Neural progenitor cell (in vitro differentiated cells): ENCODE results near the gene ADGRL1. TPM values are rescaled to one million over a fixed set of nuclear protein-coding genes. Genes with fewer than 3 reads are reported as not detected.
"Not testable (repeated sequence)": the region's sequence is repeated elsewhere in the genome, so short reads cannot be mapped to it uniquely, and the experiment has no call there.

Experiments used
- DNase-seq: peaks from one replicate; pipeline ENCODE4 v3.0.0-alpha.2; 2016; ENCODE audit warnings: low spot score
- H2AFZ ChIP-seq: fragments of 200-600 bp; sonication (generic); replicated peaks from 2 replicates; pipeline ENCODE4 v1.6.1; 2016; ENCODE audit warnings: antibody characterized with exemption
- H3F3A ChIP-seq: fragments of 200-600 bp; sonication (generic); 2 replicates; pipeline ENCODE4 v1.6.1; 2016; ENCODE audit warnings: antibody characterized with exemption, low read depth
- H3K27ac ChIP-seq: fragments of 200-600 bp; sonication (generic); 2 replicates; pipeline ENCODE4 v1.5.1; 2016; ENCODE audit warnings: mild to moderate bottlenecking
- H3K27me3 ChIP-seq: fragments of 200-600 bp; sonication (generic); 2 replicates; pipeline ENCODE4 v1.6.1; 2016; ENCODE audit warnings: mild to moderate bottlenecking, moderate library complexity
- H3K36me3 ChIP-seq: fragments of 200-600 bp; sonication (generic); 2 replicates; pipeline ENCODE4 v1.5.1; 2016
- H3K4me1 ChIP-seq: fragments of 200-600 bp; sonication (generic); 2 replicates; pipeline ENCODE4 v1.6.1; 2016; ENCODE audit warnings: mixed run types
- H3K4me2 ChIP-seq: fragments of 200-600 bp; sonication (generic); 2 replicates; pipeline ENCODE4 v1.6.1; 2016
- H3K4me3 ChIP-seq: fragments of 200-600 bp; sonication (generic); 2 replicates; pipeline ENCODE4 v1.5.1; 2016
- H3K79me2 ChIP-seq: fragments of 200-600 bp; sonication (generic); 2 replicates; pipeline ENCODE4 v1.6.1; 2016; ENCODE audit warnings: low read depth
- H3K9ac ChIP-seq: fragments of 200-600 bp; sonication (generic); 2 replicates; pipeline ENCODE4 v1.6.1; 2016
- H3K9me3 ChIP-seq: fragments of 200-600 bp; sonication (generic); 2 replicates; pipeline ENCODE4 v1.5.1; 2016; ENCODE audit warnings: low read depth
- H4K20me1 ChIP-seq: fragments of 200-600 bp; sonication (generic); 2 replicates; pipeline ENCODE4 v1.6.1; 2016; ENCODE audit warnings: low read depth
- H3K27ac Mint-ChIP-seq: 3 replicates; pipeline ENCODE4 v1.8.0; 2021; ENCODE audit warnings: mixed read lengths
- H3K27me3 Mint-ChIP-seq: 2 replicates; pipeline ENCODE4 v1.8.0; 2022; ENCODE audit warnings: low read depth, mild to moderate bottlenecking, inconsistent platforms, moderate library complexity, mixed read lengths; ENCODE audit not compliant: insufficient read depth
- H3K36me3 Mint-ChIP-seq: 3 replicates; pipeline ENCODE4 v1.8.0; 2021; ENCODE audit warnings: mixed read lengths
- H3K4me1 Mint-ChIP-seq: 3 replicates; pipeline ENCODE4 v1.8.0; 2021; ENCODE audit warnings: mixed read lengths
- H3K4me3 Mint-ChIP-seq: 3 replicates; pipeline ENCODE4 v1.8.0; 2021; ENCODE audit warnings: mild to moderate bottlenecking, moderate library complexity, mixed read lengths
- H3K9me3 Mint-ChIP-seq: 3 replicates; pipeline ENCODE4 v1.8.0; 2020; ENCODE audit warnings: mixed read lengths
- EZH2 ChIP-seq: fragments of 200-600 bp; sonication (generic); IDR thresholded peaks from 2 replicates; pipeline ENCODE4 v1.6.1; 2017; ENCODE audit warnings: antibody characterized with exemption, mild to moderate bottlenecking, moderate library complexity
- EZH2phosphoT487 ChIP-seq: fragments of 200-600 bp; sonication (generic); IDR thresholded peaks from 2 replicates; pipeline ENCODE4 v1.6.1; 2017; ENCODE audit warnings: antibody characterized with exemption
- total RNA-seq: library from RNA; depleted of rRNA; stranded (reverse); fragments of >200 nt; gene quantifications from 2 replicates; pipeline ENCODE4 v1.2.3, GENCODE V29; 2015; ENCODE audit warnings: low replicate concordance
- TF ChIP-seq, protein P1 (sequence below): fragments of 200-600 bp; sonication (generic); IDR thresholded peaks from 2 replicates; pipeline ENCODE4 v1.5.1; 2017; ENCODE audit warnings: antibody characterized with exemption, mild to moderate bottlenecking

ADGRL1 gene
- total RNA-seq, 1 donor from 2014 or later, result 13.3 TPM

DNA sequence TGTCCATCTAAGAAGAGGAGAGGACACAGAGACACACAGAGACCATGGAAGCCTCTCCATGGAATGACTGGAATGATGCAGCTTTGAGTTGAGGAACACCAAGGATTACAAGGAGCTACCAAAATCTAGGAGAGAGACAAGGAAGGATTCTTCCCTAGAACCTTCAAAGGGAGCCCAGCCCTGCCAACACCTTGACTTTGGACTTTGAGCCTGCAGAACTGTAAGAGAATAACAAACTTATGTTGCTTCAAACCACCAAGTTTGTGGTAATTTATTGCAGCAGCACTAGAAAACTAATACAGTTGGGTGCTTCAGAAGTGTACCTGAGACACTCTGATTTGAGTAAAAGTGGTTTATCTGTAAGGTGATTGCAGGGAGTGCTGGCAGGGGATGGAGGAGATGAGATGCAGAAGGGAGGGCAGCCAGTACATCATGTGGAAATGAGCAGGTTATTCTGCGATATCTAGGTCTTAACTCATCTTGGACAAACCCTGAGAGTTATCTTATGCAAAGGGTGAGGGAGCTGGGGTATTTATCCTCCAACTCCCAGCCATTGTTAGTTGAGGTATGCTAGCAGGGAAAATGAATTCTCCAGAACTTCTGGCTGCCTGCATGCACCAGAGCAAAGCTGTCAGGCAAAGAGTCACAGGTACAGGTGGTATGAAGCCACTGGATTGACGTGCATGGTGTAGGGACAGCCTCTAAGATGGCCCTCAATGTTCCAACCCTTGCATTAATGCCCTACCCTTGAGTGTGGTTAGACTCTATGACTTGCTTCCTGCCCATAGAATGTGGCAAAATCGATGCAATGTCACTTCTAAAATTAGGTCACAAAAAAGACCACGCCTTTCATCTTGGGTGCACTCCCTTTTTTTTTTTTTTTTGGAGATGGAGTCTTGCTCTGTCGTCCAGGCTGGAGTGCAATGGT, 31.3 kb upstream of the ADGRL1 start:
- Histone ChIP-seq H2AFZ (no peak overlapping the region), H4K20me1 (no peaks in the 10 kb centered on the region), H3K9me3 (no peaks in the 10 kb centered on the region), H3K4me1 (no peaks in the 10 kb centered on the region), H3K79me2 (no peaks in the 10 kb centered on the region), H3K36me3 (no peaks in the 10 kb centered on the region), H3K9ac (no peak overlapping the region), H3K4me2 (no peak overlapping the region), H3K4me3 (no peak overlapping the region), H3K27ac (no peak overlapping the region), H3F3A (no peaks in the 10 kb centered on the region), H3K27me3 (no peaks in the 10 kb centered on the region)
- no peaks in the 10 kb centered on the region for H3K36me3 Mint-ChIP-seq
- H3K4me1 Mint-ChIP-seq, result peaks cover 2% of the 10 kb centered on the region
- H3K27ac Mint-ChIP-seq, result no peak overlapping the region
- peaks cover 3% of the 10 kb centered on the region for H3K9me3 Mint-ChIP-seq
- no peak for DNase-seq
- TF ChIP-seq, protein P1, sequence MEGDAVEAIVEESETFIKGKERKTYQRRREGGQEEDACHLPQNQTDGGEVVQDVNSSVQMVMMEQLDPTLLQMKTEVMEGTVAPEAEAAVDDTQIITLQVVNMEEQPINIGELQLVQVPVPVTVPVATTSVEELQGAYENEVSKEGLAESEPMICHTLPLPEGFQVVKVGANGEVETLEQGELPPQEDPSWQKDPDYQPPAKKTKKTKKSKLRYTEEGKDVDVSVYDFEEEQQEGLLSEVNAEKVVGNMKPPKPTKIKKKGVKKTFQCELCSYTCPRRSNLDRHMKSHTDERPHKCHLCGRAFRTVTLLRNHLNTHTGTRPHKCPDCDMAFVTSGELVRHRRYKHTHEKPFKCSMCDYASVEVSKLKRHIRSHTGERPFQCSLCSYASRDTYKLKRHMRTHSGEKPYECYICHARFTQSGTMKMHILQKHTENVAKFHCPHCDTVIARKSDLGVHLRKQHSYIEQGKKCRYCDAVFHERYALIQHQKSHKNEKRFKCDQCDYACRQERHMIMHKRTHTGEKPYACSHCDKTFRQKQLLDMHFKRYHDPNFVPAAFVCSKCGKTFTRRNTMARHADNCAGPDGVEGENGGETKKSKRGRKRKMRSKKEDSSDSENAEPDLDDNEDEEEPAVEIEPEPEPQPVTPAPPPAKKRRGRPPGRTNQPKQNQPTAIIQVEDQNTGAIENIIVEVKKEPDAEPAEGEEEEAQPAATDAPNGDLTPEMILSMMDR, result no peak
- no peak for TF ChIP-seq EZH2phosphoT487
- no peak for TF ChIP-seq EZH2
- H3K27me3 Mint-ChIP-seq, result peaks cover 2% of the 10 kb centered on the region
- no peak overlapping the region for H3K4me3 Mint-ChIP-seq

DNA sequence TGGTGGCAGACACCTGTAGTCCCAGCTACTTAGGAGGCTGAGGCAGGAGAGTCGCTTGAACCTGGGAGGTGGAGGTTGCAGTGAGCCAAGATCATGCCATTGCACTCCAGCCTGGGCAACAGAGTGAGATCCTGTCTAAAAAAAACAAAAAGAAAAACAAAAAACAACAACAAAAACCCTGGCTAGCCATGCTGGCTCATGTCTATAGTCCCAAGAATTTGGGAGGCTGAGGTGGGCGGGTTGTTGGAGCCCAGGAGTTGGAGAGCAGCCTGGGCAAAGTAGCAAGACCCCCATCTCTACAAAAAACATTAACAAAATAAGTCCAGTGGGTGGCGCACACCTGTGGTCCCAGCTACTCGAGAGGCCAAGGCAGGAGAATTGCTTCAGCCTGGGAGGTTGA, 27.0 kb upstream of the ADGRL1 start:
- H3K9me3 ChIP-seq, H3K4me3 ChIP-seq, H3K9me3 Mint-ChIP-seq, H3K27me3 Mint-ChIP-seq, H3K79me2 ChIP-seq, H4K20me1 ChIP-seq, H3K9ac ChIP-seq, H3F3A ChIP-seq, H3K4me1 ChIP-seq, DNase-seq, H3K36me3 Mint-ChIP-seq, H3K36me3 ChIP-seq, H3K4me2 ChIP-seq, H2AFZ ChIP-seq, H3K27me3 ChIP-seq, H3K27ac ChIP-seq, H3K4me3 Mint-ChIP-seq, H3K27ac Mint-ChIP-seq: not testable (repeated sequence)
- H3K4me1 Mint-ChIP-seq, result peaks cover 11% of the 10 kb centered on the region

DNA sequence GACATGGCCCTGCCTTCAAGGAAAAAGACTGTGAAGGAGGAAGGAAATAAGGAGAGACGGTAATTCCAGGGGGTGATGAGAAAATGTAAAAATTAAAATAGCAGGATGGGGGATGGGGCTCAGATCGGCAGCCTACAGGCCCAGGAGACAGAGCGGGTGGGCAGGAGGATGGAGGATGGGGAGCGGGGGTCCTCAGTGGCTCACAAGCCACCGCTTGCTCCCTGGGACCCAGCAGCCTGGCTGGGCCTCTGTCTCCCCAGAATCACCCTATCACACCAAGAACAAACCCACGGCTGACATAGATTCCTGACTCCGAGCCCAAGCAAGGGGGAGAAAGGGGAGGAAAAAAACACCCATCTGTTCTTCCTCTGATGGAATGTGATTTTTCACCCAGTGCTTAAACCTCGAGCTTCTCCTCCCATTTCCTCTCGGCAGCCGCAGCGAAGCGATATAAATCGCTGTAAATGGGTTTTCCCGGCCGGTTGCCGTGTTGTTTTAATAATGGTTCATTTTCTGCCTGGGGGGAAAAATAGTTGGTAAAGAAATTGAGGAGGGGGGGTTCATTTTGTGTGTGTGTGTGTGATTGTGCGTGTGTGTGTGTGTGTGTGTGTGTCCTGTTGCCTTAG, 22.6 kb upstream of the ADGRL1 start:
- not testable (repeated sequence) for H3K4me3 ChIP-seq, H3K36me3 ChIP-seq, H3K9me3 ChIP-seq, H3K27ac ChIP-seq, H3K36me3 Mint-ChIP-seq, DNase-seq, H3K4me1 ChIP-seq, H3K27me3 ChIP-seq, H3K4me2 ChIP-seq, H4K20me1 ChIP-seq, H3F3A ChIP-seq, H3K9me3 Mint-ChIP-seq, H3K79me2 ChIP-seq, H3K27me3 Mint-ChIP-seq, H3K4me3 Mint-ChIP-seq, H3K27ac Mint-ChIP-seq, H2AFZ ChIP-seq, H3K9ac ChIP-seq
- peaks cover 19% of the 10 kb centered on the region for H3K4me1 Mint-ChIP-seq

DNA sequence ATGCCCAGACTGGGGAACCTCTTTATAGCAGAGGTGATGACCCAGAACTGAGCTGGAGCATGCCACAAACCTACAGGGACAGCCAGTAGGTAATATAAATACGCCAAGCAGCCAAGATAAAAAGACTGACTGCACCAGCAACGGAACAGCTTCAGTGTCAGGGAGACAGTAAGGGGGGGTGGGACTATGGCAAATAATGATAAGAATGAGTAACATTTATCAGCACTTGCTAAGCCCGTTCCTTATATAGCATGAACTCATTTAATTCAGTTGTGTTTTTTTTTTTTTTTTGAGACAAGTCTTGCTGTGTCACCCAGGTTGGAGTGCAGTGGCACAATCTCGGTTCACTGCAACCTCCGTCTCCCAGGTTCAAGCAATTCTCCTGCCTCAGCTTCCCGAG, 20.5 kb upstream of the ADGRL1 start:
- peaks cover 21% of the 10 kb centered on the region for H3K4me1 Mint-ChIP-seq

More for the DNA sequence above, 20.5 kb upstream of the ADGRL1 start:
- H3K4me3 Mint-ChIP-seq, H3K4me3 ChIP-seq, H3F3A ChIP-seq, H3K27me3 Mint-ChIP-seq, H3K79me2 ChIP-seq, H3K9me3 ChIP-seq, H4K20me1 ChIP-seq, H3K27ac ChIP-seq, H3K36me3 Mint-ChIP-seq, H3K36me3 ChIP-seq, H3K4me2 ChIP-seq, H2AFZ ChIP-seq, H3K27me3 ChIP-seq, H3K4me1 ChIP-seq, H3K27ac Mint-ChIP-seq, DNase-seq, H3K9ac ChIP-seq, H3K9me3 Mint-ChIP-seq: not testable (repeated sequence)
